HEK293 (cell line): ENCODE measurements around the gene NAXE.

Experiments used
- ZNF350 ChIP-seq: fragments of 450-650 bp; formaldehyde crosslinking; IDR thresholded peaks from 2 replicates; pipeline ENCODE4 v1.5.0; 2017; ENCODE audit warnings: missing biosample characterization, mild to moderate bottlenecking, missing genetic modification characterization
- TF ChIP-seq, protein P1 (sequence below): fragments of 450-650 bp; formaldehyde crosslinking; IDR thresholded peaks from 2 replicates; pipeline ENCODE4 v1.5.1; 2016; ENCODE audit warnings: missing biosample characterization, missing genetic modification characterization

DNA sequence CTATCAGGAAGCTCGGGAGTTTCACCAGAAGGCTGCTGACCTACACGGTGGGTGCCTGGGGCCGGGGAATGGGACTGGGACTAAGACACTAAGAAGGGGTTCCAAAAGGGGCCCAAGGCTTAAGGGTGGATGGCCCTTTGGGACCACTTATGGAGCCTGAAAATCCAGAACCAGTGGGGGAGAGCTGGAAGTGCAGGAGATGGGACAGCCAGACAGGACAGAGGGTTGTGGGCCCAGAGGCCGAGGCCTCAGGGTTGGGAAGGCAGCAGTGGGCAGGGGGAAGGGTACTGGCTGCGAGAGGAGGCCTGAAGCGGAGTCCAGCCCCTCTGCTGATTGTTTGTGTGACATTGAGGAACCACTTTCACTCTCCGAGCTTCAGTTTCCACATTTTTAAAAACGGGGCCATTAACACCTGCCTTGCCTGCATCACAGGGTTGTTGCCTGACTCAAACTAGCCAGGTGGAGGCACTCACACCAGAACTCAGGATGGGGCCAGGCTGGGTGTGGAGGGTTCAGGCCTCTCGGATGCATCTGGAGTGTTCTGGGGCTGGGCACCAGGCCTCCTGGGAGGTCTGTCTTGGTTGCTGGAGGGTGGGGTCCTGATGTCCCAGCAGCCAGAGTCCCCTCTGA, 9.1 kb upstream of the NAXE start:
- no peak for TF ChIP-seq ZNF350 (tag by site-specific recombination)
- TF ChIP-seq, protein P1, sequence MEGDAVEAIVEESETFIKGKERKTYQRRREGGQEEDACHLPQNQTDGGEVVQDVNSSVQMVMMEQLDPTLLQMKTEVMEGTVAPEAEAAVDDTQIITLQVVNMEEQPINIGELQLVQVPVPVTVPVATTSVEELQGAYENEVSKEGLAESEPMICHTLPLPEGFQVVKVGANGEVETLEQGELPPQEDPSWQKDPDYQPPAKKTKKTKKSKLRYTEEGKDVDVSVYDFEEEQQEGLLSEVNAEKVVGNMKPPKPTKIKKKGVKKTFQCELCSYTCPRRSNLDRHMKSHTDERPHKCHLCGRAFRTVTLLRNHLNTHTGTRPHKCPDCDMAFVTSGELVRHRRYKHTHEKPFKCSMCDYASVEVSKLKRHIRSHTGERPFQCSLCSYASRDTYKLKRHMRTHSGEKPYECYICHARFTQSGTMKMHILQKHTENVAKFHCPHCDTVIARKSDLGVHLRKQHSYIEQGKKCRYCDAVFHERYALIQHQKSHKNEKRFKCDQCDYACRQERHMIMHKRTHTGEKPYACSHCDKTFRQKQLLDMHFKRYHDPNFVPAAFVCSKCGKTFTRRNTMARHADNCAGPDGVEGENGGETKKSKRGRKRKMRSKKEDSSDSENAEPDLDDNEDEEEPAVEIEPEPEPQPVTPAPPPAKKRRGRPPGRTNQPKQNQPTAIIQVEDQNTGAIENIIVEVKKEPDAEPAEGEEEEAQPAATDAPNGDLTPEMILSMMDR (tag by site-specific recombination): no peak
